Fibroblast of lung (primary cell): ENCODE results near the gene SRP9. TPM values are rescaled to one million over a fixed set of nuclear protein-coding genes. Genes with fewer than 3 reads are reported as not detected.
A peak's percentile ranks its signal among the peaks of the same experiment; 100 is the strongest.

Experiments used
- DNase-seq, 2 donors: peaks; one replicate each; pipeline versions ENCODE4 v3.0.0 to v3.0.0-alpha.2; 2010; ENCODE audit warnings: low read depth in 2 of 2
- H2AFZ ChIP-seq: 2 replicates; pipeline ENCODE4 v1.5.1; 2012; ENCODE audit warnings: low read length, control low read depth, inconsistent platforms
- H3K27ac ChIP-seq: 2 replicates; pipeline ENCODE4 v1.5.1; 2011; ENCODE audit warnings: low read length, control low read depth; ENCODE audit not compliant: insufficient read depth
- H3K27me3 ChIP-seq: 2 replicates; pipeline ENCODE4 v1.5.1; 2011; ENCODE audit warnings: mild to moderate bottlenecking, low read length; ENCODE audit not compliant: control insufficient read depth, insufficient read depth
- H3K36me3 ChIP-seq: 2 replicates; pipeline ENCODE4 v1.5.1; 2011; ENCODE audit warnings: low read length; ENCODE audit not compliant: control insufficient read depth, insufficient read depth
- H3K4me1 ChIP-seq: 2 replicates; pipeline ENCODE4 v1.5.1; 2011; ENCODE audit warnings: low read length; ENCODE audit not compliant: control insufficient read depth, insufficient read depth; ENCODE audit errors: extremely low read depth
- H3K4me2 ChIP-seq: 2 replicates; pipeline ENCODE4 v1.5.1; 2011; ENCODE audit warnings: low read length, control low read depth; ENCODE audit not compliant: insufficient read depth; ENCODE audit errors: extremely low read depth
- H3K4me3 ChIP-seq, 4 experiments: fragments of 200-600 bp in 1 of 4; sonication (generic) in 1 of 4; replicated peaks in 1 of 4; 2 replicates each; pipeline ENCODE4 v1.5.1; 2011 to 2016; ENCODE audit warnings: low read length in 4 of 4, low read depth in 3 of 4, mild to moderate bottlenecking in 3 of 4, control low read depth in 2 of 4, inconsistent platforms in 1 of 4, mixed read lengths in 1 of 4; ENCODE audit not compliant: insufficient read depth in 1 of 4; ENCODE audit errors: control extremely low read depth in 1 of 4
- H3K79me2 ChIP-seq: 2 replicates; pipeline ENCODE4 v1.5.1; 2012; ENCODE audit warnings: mild to moderate bottlenecking, low read length, inconsistent platforms; ENCODE audit not compliant: control insufficient read depth, insufficient read depth
- H3K9ac ChIP-seq: 2 replicates; pipeline ENCODE4 v1.5.1; 2011; ENCODE audit warnings: mild to moderate bottlenecking, low read length, control low read depth; ENCODE audit not compliant: insufficient read depth
- H3K9me3 ChIP-seq: 2 replicates; pipeline ENCODE4 v1.5.1; 2012; ENCODE audit warnings: low read depth, low read length; ENCODE audit not compliant: control insufficient read depth, insufficient read depth
- H4K20me1 ChIP-seq: 2 replicates; pipeline ENCODE4 v1.5.1; 2011; ENCODE audit warnings: low read length; ENCODE audit not compliant: control insufficient read depth, insufficient read depth; ENCODE audit errors: extremely low read depth
- EZH2 ChIP-seq: IDR thresholded peaks from 2 replicates; pipeline ENCODE4 v1.5.1; 2012; ENCODE audit warnings: low read length, control low read depth, mild to moderate bottlenecking; ENCODE audit errors: missing control alignments
- polyA plus RNA-seq, 2 donors: library from polyadenylated mRNA; depleted of rRNA in 1 of 2; stranded (reverse) in 1 of 2; unstranded in 1 of 2; fragments of >200 nt; gene quantifications; 2 replicates each; pipeline ENCODE4 v1.2.1, GENCODE V29; 2011 to 2012; ENCODE audit warnings: missing spikeins in 1 of 2
- total RNA-seq: library from RNA; depleted of rRNA; stranded (reverse); fragments of >200 nt; gene quantifications from 2 replicates; pipeline ENCODE4 v1.2.1, GENCODE V29; 2014
- TF ChIP-seq, protein P1 (sequence below), 2 donors: IDR thresholded peaks in 1 of 2; conservative IDR thresholded peaks in 1 of 2; 1 replicate in 1 of 2; 2 replicates in 1 of 2; pipeline ENCODE4 v1.5.1; 2011 to 2012; ENCODE audit warnings: low read length in 2 of 2, control low read depth in 1 of 2, inconsistent platforms in 1 of 2, low read depth in 1 of 2, mild to moderate bottlenecking in 1 of 2

Gene SRP9
- total and polyA plus RNA-seq, 2 donors (not counting 1 experiment from before 2014, with no cell fraction given) = 202 to 442 TPM

DNA sequence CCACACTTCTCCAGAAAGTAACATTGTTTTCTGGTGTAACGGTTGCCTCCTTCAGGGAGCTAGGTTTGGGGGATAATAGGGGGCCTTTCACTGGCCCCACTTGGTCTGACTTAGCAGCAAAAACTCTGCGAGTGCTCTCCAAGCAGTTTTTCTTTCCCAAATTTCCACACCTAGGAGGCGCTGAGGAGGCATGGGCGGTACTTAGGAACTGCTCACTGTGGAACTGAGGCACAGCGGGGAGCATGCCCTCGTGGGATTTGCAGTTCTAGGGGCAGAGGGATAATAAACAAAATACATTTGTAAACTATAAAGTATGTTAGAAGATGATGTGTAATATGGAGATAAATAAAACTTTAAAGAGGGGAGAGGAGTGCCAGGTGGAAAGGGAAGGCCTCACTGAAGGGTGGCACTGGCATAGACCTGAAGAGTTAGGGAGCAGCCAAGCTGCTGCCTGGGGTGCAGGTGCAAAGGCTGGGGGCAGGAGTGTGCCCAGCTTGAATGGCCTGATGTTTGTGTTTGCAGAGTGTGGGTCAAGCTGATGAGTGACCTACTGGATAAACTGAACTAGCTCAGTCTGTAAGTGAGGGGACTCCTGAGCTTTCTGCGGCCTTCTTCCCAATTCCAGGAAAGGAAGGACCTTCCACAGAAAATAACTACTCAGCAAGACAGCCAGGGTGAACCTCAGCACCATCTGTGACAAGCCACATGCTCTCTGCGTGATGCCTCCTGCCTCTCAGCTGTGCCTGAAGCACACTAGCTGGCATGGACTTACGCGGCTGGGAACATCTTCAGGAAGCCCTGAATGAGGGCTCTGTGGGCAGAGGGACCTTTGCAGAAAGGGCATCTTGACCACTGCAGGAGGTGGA, 34.2 kb downstream of the SRP9 start:
- no peak overlapping the region for H2AFZ ChIP-seq
- H3K27ac ChIP-seq = no peak overlapping the region
- H4K20me1 ChIP-seq = no peaks in the 10 kb centered on the region
- no peak overlapping the region for H3K9ac ChIP-seq
- TF ChIP-seq, protein P1, sequence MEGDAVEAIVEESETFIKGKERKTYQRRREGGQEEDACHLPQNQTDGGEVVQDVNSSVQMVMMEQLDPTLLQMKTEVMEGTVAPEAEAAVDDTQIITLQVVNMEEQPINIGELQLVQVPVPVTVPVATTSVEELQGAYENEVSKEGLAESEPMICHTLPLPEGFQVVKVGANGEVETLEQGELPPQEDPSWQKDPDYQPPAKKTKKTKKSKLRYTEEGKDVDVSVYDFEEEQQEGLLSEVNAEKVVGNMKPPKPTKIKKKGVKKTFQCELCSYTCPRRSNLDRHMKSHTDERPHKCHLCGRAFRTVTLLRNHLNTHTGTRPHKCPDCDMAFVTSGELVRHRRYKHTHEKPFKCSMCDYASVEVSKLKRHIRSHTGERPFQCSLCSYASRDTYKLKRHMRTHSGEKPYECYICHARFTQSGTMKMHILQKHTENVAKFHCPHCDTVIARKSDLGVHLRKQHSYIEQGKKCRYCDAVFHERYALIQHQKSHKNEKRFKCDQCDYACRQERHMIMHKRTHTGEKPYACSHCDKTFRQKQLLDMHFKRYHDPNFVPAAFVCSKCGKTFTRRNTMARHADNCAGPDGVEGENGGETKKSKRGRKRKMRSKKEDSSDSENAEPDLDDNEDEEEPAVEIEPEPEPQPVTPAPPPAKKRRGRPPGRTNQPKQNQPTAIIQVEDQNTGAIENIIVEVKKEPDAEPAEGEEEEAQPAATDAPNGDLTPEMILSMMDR (conservative IDR thresholded peaks at IDR 0.05 in 1 of 2, IDR thresholded peaks at IDR 0.05 in 1 of 2; ENCODE audit: low read depth in 1 of 2, low read length in 2 of 2) = peak; percentile 52 to 64
- TF ChIP-seq EZH2 = no peak
- H3K27me3 ChIP-seq = no peaks in the 10 kb centered on the region
- peak in 1 of 2 donors; percentile 31 for DNase-seq
- H3K4me2 ChIP-seq = peak overlapping the region; percentile 89
- peak overlapping the region in 3 of 4 experiments; percentile 61 to 73 (median 64) for H3K4me3 ChIP-seq
- H3K4me1 ChIP-seq = peaks cover 12% of the 10 kb centered on the region
- peaks cover 2% of the 10 kb centered on the region for H3K36me3 ChIP-seq
- H3K79me2 ChIP-seq = no peaks in the 10 kb centered on the region
- H3K9me3 ChIP-seq = no peaks in the 10 kb centered on the region

DNA sequence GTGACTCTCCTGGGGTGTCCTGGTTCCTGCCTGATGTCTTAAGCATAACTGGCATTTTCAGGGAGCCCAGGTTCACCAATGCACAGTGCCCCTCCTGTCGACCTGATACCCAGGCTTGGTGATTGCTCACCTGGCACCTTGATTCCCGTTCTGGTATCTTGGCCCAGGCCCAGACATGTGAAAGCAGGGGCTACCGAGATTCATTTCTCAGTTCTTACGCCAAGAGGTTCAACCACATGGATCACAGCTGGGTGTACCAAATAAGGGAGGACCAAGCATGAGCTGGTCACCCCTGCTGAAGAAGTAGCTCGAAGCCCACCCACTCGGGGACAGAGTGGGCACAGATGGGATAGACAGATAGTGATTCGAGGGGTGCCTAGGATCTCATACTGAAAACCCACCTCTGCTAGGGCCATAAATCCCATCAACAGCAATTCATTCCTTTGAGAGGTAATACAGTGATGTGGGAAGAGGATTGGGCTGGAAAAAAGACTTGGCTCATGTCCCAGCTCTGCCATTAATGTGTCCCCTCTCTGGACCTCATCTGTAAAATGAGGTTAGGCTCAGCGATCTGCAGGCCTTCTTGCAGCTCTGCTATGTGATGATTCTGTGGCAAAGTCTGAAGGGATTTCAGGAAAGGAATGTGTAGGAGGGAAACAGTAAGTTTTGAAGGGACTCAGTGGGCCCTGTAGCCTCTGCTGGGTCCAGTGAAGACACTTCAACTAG, 35.0 kb downstream of the SRP9 start:
- no peak for DNase-seq
- no peak overlapping the region for H3K4me2 ChIP-seq
- H3K27ac ChIP-seq = no peak overlapping the region

More for the DNA sequence above, 35.0 kb downstream of the SRP9 start:
- H3K4me1 ChIP-seq = peaks cover 20% of the 10 kb centered on the region
- no peak overlapping the region for H3K9ac ChIP-seq
- no peaks in the 10 kb centered on the region for H3K9me3 ChIP-seq
- H3K4me3 ChIP-seq = no peak overlapping the region
- H2AFZ ChIP-seq = no peak overlapping the region
- no peaks in the 10 kb centered on the region for H3K27me3 ChIP-seq
- H4K20me1 ChIP-seq = no peaks in the 10 kb centered on the region
- H3K79me2 ChIP-seq = no peaks in the 10 kb centered on the region
- peaks cover 2% of the 10 kb centered on the region for H3K36me3 ChIP-seq
- no peak for TF ChIP-seq EZH2
- TF ChIP-seq, protein P1 (conservative IDR thresholded peaks at IDR 0.05 in 1 of 2, IDR thresholded peaks at IDR 0.05 in 1 of 2; ENCODE audit: low read depth in 1 of 2, low read length in 2 of 2) = no peak
